GM21717 (cell line): Measurements from ENCODE around the gene C1QB.

Experiments
- ATAC-seq: cut with Tn5 transposase; IDR thresholded peaks from one replicate; pipeline ENCODE4 v1.9.1; 2021; ENCODE audit warnings: mild to moderate bottlenecking, moderate library complexity; ENCODE audit not compliant: unreplicated experiment

Gene C1QB

GRCh38 chr1:22652881-22653316, at the start of gene C1QB:
Gene C1QB, plus strand, starts transcription at chr1:22653236. Its CDS starts 6,227 bp downstream, at chr1:22659463.
- ATAC-seq = no peak

GRCh38 chr1:22606161-22606560, 46.9 kb upstream of the C1QB start:
- no peak for ATAC-seq

- no peak for ATAC-seq
Measured at GRCh38 chr1:22607154-22607553, 45.9 kb upstream of the C1QB start.

GRCh38 chr1:22608361-22608760, 44.7 kb upstream of the C1QB start:
- ATAC-seq = no peak

- no peak for ATAC-seq
Measured at GRCh38 chr1:22609291-22609690, 43.7 kb upstream of the C1QB start.

- no peak for ATAC-seq
Measured at GRCh38 chr1:22611530-22611947, 41.5 kb upstream of the C1QB start.

GRCh38 chr1:22612671-22613571, 40.1 kb upstream of the C1QB start:
- no peak for ATAC-seq

GRCh38 chr1:22613572-22613918, 39.5 kb upstream of the C1QB start:
- no peak for ATAC-seq

- no peak for ATAC-seq
Measured at GRCh38 chr1:22613951-22614350, 39.1 kb upstream of the C1QB start.

- no peak for ATAC-seq
Measured at GRCh38 chr1:22615886-22616285, 37.1 kb upstream of the C1QB start.

- no peak for ATAC-seq
Measured at GRCh38 chr1:22616571-22616970, 36.5 kb upstream of the C1QB start.

- ATAC-seq = no peak
Measured at GRCh38 chr1:22618056-22618455, 35.0 kb upstream of the C1QB start.

- ATAC-seq = no peak
Measured at GRCh38 chr1:22619252-22619651, 33.8 kb upstream of the C1QB start.

GRCh38 chr1:22619798-22620197, 33.2 kb upstream of the C1QB start:
- no peak for ATAC-seq

GRCh38 chr1:22621761-22622160, 31.3 kb upstream of the C1QB start:
- ATAC-seq = no peak

- no peak for ATAC-seq
Measured at GRCh38 chr1:22625262-22625925, 27.6 kb upstream of the C1QB start.

GRCh38 chr1:22626237-22627157, 26.5 kb upstream of the C1QB start:
- ATAC-seq = no peak

GRCh38 chr1:22627331-22627730, 25.7 kb upstream of the C1QB start:
- no peak for ATAC-seq

GRCh38 chr1:22628698-22629444, 24.2 kb upstream of the C1QB start:
- ATAC-seq = no peak

GRCh38 chr1:22629886-22630285, 23.1 kb upstream of the C1QB start:
- no peak for ATAC-seq
